ENCODE data around the gene CNTNAP2.
"Not testable (repeated sequence)": the region's sequence is repeated elsewhere in the genome, so short reads cannot be mapped to it uniquely, and the experiment has no call there.

CNTNAP2 gene

DNA sequence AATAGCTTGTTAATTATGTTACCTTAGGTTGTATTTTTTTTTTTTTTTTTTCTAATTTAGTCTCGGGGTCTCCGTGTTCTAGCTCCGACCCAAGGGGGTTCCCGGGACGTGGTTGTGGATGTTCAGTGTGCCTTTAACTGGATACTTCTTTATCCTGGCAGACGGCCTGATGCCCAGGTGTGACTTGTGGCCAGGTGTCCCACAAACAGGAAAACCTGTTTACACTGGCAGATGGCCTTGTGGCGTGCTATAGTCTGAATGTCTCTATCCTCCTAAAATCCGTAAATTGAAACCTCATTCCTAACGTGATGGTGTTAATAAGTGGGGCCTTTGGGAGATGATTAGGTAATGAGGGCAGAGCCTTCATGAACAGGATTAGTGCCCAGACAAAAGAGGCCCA, 1927.6 kb downstream of the CNTNAP2 start:
- H3K27ac ChIP-seq (ENCODE audit: low read depth, low read length, severe bottlenecking) = no peak overlapping the region
- no peaks in the 10 kb centered on the region for H3K4me1 ChIP-seq (ENCODE audit: control insufficient read depth, insufficient read depth, low read length, poor library complexity, severe bottlenecking)
- H3K4me3 ChIP-seq (ENCODE audit: extremely low read depth, insufficient read depth, low read length, poor library complexity, severe bottlenecking) = no peak overlapping the region
- 90 to 96% methylated on average over 2 to 5 of the region's 9 CpGs for WGBS, 2 experiments (ENCODE audit: insufficient coverage in 2 of 2)
- no peaks in the 10 kb centered on the region for H3K36me3 ChIP-seq (ENCODE audit: control insufficient read depth, insufficient read depth, low read length)
- no peaks in the 10 kb centered on the region for H3K9me3 ChIP-seq (ENCODE audit: control insufficient read depth, low read length)

DNA sequence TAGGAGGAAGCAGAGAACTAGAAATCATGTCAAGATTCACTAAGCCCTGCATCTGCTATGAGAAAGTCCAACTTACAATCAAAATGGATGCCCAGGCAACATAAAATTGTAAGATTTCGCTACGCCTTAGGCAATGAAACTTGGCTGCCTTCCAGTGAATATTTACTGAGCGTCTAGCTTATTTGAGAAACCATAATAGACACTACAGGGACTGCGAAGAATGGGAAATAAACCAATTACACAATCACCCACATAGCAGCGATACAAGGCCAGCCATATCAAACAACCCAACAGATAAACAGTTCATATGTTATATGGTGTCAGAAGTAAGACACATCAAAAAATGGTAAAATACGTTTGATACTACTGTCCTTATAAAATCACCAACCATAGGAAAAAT, 1928.9 kb downstream of the CNTNAP2 start:
- Histone ChIP-seq H3K4me3 (ENCODE audit: extremely low read depth, insufficient read depth, low read length, poor library complexity, severe bottlenecking) (no peak overlapping the region), H3K9me3 (ENCODE audit: control insufficient read depth, low read length) (no peaks in the 10 kb centered on the region), H3K27ac (ENCODE audit: low read depth, low read length, severe bottlenecking) (no peak overlapping the region), H3K4me1 (ENCODE audit: control insufficient read depth, insufficient read depth, low read length, poor library complexity, severe bottlenecking) (no peaks in the 10 kb centered on the region), H3K36me3 (ENCODE audit: control insufficient read depth, insufficient read depth, low read length) (no peaks in the 10 kb centered on the region)
- WGBS, 2 experiments (ENCODE audit: insufficient coverage in 2 of 2) = 80 to 100% methylated on average over 1 to 3 of the region's 6 CpGs

DNA sequence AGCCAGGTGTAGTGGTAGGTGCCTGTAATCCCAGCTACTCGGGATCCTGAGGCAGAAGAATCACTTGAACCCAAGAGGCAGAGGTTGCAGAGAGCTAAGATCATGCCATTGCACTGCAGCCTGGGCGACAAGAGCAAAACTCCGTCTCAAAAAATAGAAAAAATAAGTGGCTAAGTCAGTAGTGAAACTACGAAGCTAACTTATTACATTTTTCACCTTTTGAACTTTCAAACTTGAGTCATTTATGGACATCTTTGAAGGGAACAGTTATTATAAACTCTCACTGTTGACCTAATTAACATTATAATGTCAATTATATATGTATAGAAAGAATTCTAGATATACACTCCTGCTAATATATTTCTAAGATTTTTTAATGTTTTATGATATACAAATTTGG, 1932.5 kb downstream of the CNTNAP2 start:
- WGBS, 2 experiments (ENCODE audit: insufficient coverage in 2 of 2) = 87% methylated on average over 1 of the region's 4 CpGs; no CpG with 5 or more reads in 1 of the 2 experiments
- no peak overlapping the region for H3K27ac ChIP-seq (ENCODE audit: low read depth, low read length, severe bottlenecking)

DNA sequence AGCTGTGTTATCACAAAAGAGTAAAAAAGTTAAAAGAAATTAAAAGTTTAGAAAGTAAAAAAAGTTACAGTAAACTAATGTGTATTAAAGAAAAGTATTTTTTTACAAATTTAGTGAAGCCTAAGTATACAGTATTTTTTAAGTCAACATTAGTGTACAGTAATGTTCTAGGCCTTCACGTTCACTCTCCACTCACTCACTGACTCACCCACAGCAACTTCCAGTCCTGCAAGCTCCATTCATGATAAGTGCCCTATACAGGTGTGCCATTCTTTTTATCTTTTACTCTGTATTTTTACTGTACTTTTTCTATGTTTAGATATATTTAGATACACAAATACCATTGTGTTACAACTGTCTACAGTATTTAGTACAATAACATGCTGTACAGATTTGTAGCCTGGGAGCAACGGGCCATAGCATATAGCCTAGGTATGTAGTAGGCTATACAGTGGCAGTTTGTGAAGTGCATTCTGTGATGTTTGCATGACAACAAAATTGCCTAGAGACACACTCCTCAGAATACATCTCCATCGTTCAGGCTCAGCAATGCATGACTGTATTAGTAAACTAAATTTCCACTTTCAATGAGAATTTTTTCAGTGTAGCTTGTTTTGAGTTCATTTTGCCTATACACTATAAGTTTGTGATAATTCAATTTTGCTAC, 1934.0 kb downstream of the CNTNAP2 start:
- Histone ChIP-seq H3K4me3 (ENCODE audit: extremely low read depth, insufficient read depth, low read length, poor library complexity, severe bottlenecking) (no peak overlapping the region), H3K36me3 (ENCODE audit: control insufficient read depth, insufficient read depth, low read length) (no peaks in the 10 kb centered on the region), H3K27ac (ENCODE audit: low read depth, low read length, severe bottlenecking) (no peak overlapping the region), H3K4me1 (ENCODE audit: control insufficient read depth, insufficient read depth, low read length, poor library complexity, severe bottlenecking) (no peaks in the 10 kb centered on the region), H3K9me3 (ENCODE audit: control insufficient read depth, low read length) (no peaks in the 10 kb centered on the region)
- no CpG with 5 or more reads among the region's 3 CpGs for WGBS, 2 experiments (ENCODE audit: insufficient coverage in 2 of 2)

More for the DNA sequence above, 1932.5 kb downstream of the CNTNAP2 start:
- H3K9me3 ChIP-seq (ENCODE audit: control insufficient read depth, low read length) = no peaks in the 10 kb centered on the region
- no peaks in the 10 kb centered on the region for H3K36me3 ChIP-seq (ENCODE audit: control insufficient read depth, insufficient read depth, low read length)
- no peaks in the 10 kb centered on the region for H3K4me1 ChIP-seq (ENCODE audit: control insufficient read depth, insufficient read depth, low read length, poor library complexity, severe bottlenecking)
- no peak overlapping the region for H3K4me3 ChIP-seq (ENCODE audit: extremely low read depth, insufficient read depth, low read length, poor library complexity, severe bottlenecking)

DNA sequence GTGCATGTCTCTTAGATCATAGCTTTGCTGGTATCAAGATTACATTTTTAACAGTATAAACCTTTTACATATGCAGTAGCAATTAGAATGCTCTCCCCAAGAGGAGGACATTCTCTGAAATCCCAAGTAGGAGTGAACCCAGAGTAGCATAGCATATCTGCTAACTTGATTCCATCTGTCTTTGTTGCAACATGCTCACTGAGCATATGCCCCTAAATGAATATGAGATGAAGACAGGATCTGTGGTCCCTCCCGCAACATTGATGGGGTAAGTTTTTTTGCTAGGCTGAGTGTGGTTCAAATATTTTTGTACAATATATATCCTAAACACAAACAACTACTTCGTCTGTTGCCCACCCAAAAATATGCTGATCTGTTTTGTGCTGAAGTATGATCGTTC, 1939.8 kb downstream of the CNTNAP2 start:
- Histone ChIP-seq H3K4me3 (ENCODE audit: extremely low read depth, insufficient read depth, low read length, poor library complexity, severe bottlenecking) (no peak overlapping the region), H3K9me3 (ENCODE audit: control insufficient read depth, low read length) (no peaks in the 10 kb centered on the region), H3K36me3 (ENCODE audit: control insufficient read depth, insufficient read depth, low read length) (no peaks in the 10 kb centered on the region), H3K4me1 (ENCODE audit: control insufficient read depth, insufficient read depth, low read length, poor library complexity, severe bottlenecking) (no peaks in the 10 kb centered on the region), H3K27ac (ENCODE audit: low read depth, low read length, severe bottlenecking) (no peak overlapping the region)
- 90% methylated on average over 1 of the region's 3 CpGs; no CpG with 5 or more reads in 1 of the 2 experiments for WGBS, 2 experiments (ENCODE audit: insufficient coverage in 2 of 2)

DNA sequence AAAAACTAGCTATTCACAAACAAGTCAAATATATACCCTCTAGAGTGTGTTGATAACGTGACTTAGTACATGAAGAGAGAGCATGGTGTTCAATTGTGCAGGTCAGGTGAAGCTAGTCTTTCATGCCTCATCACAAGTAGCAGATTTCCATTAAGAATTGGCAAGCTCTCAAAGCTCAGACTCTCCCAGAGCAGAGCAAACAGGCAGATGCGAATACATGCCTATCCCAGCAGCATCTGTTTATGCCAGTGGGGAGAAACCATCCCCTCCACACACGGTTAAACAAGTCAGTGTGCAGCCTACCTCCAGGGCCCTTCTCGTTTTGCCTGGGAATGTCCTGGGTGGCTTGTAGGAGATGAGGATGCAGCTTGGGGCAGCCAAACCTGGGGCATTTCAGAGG, 1941.5 kb downstream of the CNTNAP2 start:
- H3K4me1 ChIP-seq (ENCODE audit: control insufficient read depth, insufficient read depth, low read length, poor library complexity, severe bottlenecking) = no peaks in the 10 kb centered on the region
- H3K4me3 ChIP-seq (ENCODE audit: extremely low read depth, insufficient read depth, low read length, poor library complexity, severe bottlenecking) = no peak overlapping the region
- H3K36me3 ChIP-seq (ENCODE audit: control insufficient read depth, insufficient read depth, low read length) = no peaks in the 10 kb centered on the region
- no peak overlapping the region for H3K27ac ChIP-seq (ENCODE audit: low read depth, low read length, severe bottlenecking)
- no peaks in the 10 kb centered on the region for H3K9me3 ChIP-seq (ENCODE audit: control insufficient read depth, low read length)
- 78% methylated on average over 1 of the region's 4 CpGs; no CpG with 5 or more reads in 1 of the 2 experiments for WGBS, 2 experiments (ENCODE audit: insufficient coverage in 2 of 2)

DNA sequence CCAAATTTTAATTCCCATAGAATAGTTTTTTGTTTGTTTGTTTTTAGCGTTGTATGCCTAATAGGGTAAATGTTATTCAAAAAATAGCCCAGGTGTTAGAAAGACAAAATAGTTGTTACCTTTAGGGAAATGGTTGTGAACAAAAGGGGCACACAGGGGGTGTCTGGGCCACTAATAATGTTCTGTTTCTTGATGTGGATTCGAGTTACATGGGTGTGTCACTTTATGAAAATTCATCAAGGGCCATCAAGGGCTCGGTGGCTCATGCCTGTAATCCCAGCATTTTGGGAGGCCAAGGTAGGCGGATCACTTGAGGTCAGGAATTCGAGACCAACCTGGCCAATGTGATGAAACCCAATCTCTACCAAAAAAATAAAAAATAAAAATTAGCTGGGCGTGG, 1942.2 kb downstream of the CNTNAP2 start:
- Histone ChIP-seq H3K4me3 (ENCODE audit: extremely low read depth, insufficient read depth, low read length, poor library complexity, severe bottlenecking) (no peak overlapping the region), H3K9me3 (ENCODE audit: control insufficient read depth, low read length) (no peaks in the 10 kb centered on the region), H3K36me3 (ENCODE audit: control insufficient read depth, insufficient read depth, low read length) (no peaks in the 10 kb centered on the region), H3K4me1 (ENCODE audit: control insufficient read depth, insufficient read depth, low read length, poor library complexity, severe bottlenecking) (no peaks in the 10 kb centered on the region), H3K27ac (ENCODE audit: low read depth, low read length, severe bottlenecking) (no peak overlapping the region)
- 66 to 75% methylated on average over 4 of the region's 6 CpGs for WGBS, 2 experiments (ENCODE audit: insufficient coverage in 2 of 2)

DNA sequence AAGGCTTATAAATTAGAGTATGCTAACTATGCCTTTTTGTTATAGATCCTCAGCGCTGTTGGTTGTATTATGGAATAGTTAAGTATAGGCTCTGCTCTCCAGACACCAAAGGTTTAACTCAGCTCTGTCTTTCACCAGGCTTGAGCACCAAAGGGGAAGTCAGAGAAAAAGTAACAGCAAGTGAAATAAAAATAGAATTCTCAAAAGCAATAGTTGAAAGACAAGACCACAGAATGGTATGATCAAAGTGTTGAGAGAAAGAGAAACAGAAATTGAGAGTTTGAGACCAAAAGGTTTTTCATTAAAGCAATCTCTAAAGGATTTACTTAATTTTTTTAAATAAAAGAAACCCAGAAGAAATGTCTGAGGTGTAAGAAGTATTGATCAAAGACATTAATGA, 1944.1 kb downstream of the CNTNAP2 start:
- Histone ChIP-seq H3K4me1 (ENCODE audit: control insufficient read depth, insufficient read depth, low read length, poor library complexity, severe bottlenecking) (no peaks in the 10 kb centered on the region), H3K4me3 (ENCODE audit: extremely low read depth, insufficient read depth, low read length, poor library complexity, severe bottlenecking) (no peak overlapping the region), H3K36me3 (ENCODE audit: control insufficient read depth, insufficient read depth, low read length) (no peaks in the 10 kb centered on the region), H3K9me3 (ENCODE audit: control insufficient read depth, low read length) (no peaks in the 10 kb centered on the region), H3K27ac (ENCODE audit: low read depth, low read length, severe bottlenecking) (no peak overlapping the region)
- no CpG with 5 or more reads among the region's 1 CpG for WGBS, 2 experiments (ENCODE audit: insufficient coverage in 2 of 2)

DNA sequence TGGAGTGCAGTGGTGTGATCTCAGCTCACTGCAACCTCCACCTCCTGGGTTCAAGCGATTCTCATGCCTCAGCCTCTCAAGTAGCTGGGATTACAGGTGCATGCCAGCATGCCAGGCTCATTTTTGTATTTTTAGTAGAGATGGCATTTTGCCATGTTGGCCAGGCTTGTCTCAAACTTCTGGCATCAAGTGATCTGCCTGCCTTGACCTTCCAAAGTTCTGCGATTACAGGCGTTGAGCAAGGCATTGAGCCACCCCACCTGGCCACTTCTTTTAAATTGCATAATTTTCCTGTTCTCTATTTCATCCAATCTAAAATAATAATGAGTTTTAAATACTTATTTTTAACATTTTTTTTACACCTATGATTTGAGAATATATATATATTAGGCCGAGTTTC, 1961.5 kb downstream of the CNTNAP2 start:
- H3K4me3 ChIP-seq (ENCODE audit: extremely low read depth, insufficient read depth, low read length, poor library complexity, severe bottlenecking); H3K4me1 ChIP-seq (ENCODE audit: control insufficient read depth, insufficient read depth, low read length, poor library complexity, severe bottlenecking); H3K36me3 ChIP-seq (ENCODE audit: control insufficient read depth, insufficient read depth, low read length); H3K9me3 ChIP-seq (ENCODE audit: control insufficient read depth, low read length); H3K27ac ChIP-seq (ENCODE audit: low read depth, low read length, severe bottlenecking): not testable (repeated sequence)
- WGBS, 2 experiments (ENCODE audit: insufficient coverage in 2 of 2) = 100% methylated on average over 2 of the region's 4 CpGs; no CpG with 5 or more reads in 1 of the 2 experiments

DNA sequence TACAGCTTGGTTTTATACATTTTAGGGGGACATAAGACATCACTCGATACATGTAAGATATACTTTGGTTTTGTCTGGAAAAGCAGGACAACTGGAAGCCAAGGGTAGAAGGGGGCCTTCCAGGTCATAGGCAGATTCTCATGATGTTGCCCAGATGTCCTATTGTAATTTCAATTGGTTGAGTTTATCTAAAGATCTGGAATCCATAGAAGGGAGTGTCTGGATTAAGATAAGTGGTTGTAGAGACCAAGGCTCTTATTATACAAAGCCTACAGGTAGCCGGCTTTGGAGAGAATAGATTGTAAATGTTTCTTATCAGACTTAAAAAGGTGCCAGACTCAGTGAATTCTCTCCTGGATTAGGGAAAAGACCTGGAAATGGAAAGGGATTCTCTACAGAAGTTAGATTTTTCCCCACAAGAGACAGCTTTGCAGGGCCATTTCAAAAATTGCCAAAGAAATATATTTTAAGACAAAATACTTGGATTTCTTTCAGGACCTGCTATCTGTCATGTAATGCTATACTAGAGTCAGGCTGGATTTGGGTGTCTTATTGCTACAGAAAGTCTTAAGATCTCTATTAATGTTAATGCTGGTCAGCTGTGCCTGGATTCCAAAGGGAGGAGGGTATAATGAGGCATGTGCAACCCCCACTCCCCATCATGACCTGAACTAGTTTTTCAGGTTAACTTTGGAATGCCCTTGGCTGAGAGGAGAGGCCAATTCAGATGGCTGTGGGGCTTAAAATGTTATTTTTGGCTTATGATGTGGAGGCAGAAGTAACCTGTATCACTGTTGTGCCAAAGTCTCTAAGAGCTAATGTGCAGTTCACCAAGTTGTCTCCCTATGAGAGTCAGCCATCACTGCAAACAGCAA, 1962.8 kb downstream of the CNTNAP2 start:
- Histone ChIP-seq H3K9me3 (ENCODE audit: control insufficient read depth, low read length) (no peaks in the 10 kb centered on the region), H3K27ac (ENCODE audit: low read depth, low read length, severe bottlenecking) (no peak overlapping the region), H3K4me3 (ENCODE audit: extremely low read depth, insufficient read depth, low read length, poor library complexity, severe bottlenecking) (no peak overlapping the region), H3K36me3 (ENCODE audit: control insufficient read depth, insufficient read depth, low read length) (no peaks in the 10 kb centered on the region), H3K4me1 (ENCODE audit: control insufficient read depth, insufficient read depth, low read length, poor library complexity, severe bottlenecking) (no peaks in the 10 kb centered on the region)
- WGBS, 2 experiments (ENCODE audit: insufficient coverage in 2 of 2) = 82 to 90% methylated on average over 1 to 2 of the region's 2 CpGs

DNA sequence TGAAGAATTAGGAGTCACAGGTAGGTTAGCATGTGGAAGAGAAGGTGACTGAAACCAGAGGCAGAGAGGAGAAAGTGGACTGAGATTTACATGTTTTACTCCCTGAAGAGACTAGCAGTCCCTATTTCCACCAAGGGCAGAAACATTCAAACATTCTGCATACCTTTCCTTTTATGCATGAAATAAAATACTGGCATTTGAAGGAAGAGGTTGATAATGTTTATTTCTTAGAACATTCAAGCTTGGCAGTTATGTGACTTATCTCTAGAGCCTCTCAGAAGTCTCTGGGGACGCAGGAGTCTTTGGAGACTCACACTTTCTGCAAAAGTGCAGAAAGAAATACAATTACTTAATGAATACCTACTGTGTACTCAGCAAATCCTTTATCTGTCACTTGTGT, 1966.8 kb downstream of the CNTNAP2 start:
- no peaks in the 10 kb centered on the region for H3K4me1 ChIP-seq (ENCODE audit: control insufficient read depth, insufficient read depth, low read length, poor library complexity, severe bottlenecking)
- H3K4me3 ChIP-seq (ENCODE audit: extremely low read depth, insufficient read depth, low read length, poor library complexity, severe bottlenecking) = no peak overlapping the region
- WGBS, 2 experiments (ENCODE audit: insufficient coverage in 2 of 2) = no CpG with 5 or more reads among the region's 1 CpG
- H3K36me3 ChIP-seq (ENCODE audit: control insufficient read depth, insufficient read depth, low read length) = no peaks in the 10 kb centered on the region
- no peak overlapping the region for H3K27ac ChIP-seq (ENCODE audit: low read depth, low read length, severe bottlenecking)
- H3K9me3 ChIP-seq (ENCODE audit: control insufficient read depth, low read length) = no peaks in the 10 kb centered on the region
